SK-N-SH (cell line): ENCODE results near the gene WIZ. TPM values are rescaled to one million over a fixed set of nuclear protein-coding genes. Genes with fewer than 3 reads are reported as not detected.

Source experiments
- CTCF ChIA-PET: fragments of 300-600, 350-600 bp; formaldehyde crosslinking; extraction: SDS; loops from one replicate; lab custom pipeline; 2021; lab: Yijun Ruan, JAX
- POLR2A ChIA-PET: fragments of 350-600 bp; sonication (Branson Sonifier 250); formaldehyde crosslinking; extraction: SDS; loops from one replicate; lab custom pipeline; 2020; ENCODE audit warnings: antibody characterized with exemption, inconsistent platforms; lab: Yijun Ruan, JAX
- DNase-seq: peaks from one replicate; pipeline ENCODE4 v3.0.0; 2012
- H2AFZ ChIP-seq: fragments of 200-600 bp; sonication (generic); 2 replicates; pipeline ENCODE4 v1.8.1; 2016; ENCODE audit warnings: antibody characterized with exemption, mild to moderate bottlenecking, low read depth
- H3F3A ChIP-seq: fragments of 200-600 bp; sonication (generic); replicated peaks from 2 replicates; pipeline ENCODE3; 2016; ENCODE audit warnings: antibody characterized with exemption, mild to moderate bottlenecking; ENCODE audit not compliant: insufficient read depth
- H3K27ac ChIP-seq, 2 experiments: fragments of 200-500 bp in 1 of 2; fragments of 200-600 bp in 1 of 2; sonication (Bioruptor generic) in 1 of 2; sonication (generic), shearing (Covaris generic) in 1 of 2; 2 replicates each; pipeline versions ENCODE4 v1.5.1 to v1.6.1; 2014 to 2016; ENCODE audit warnings: low read depth in 2 of 2, inconsistent platforms in 1 of 2, low read length in 1 of 2, mild to moderate bottlenecking in 1 of 2, mixed read lengths in 1 of 2
- H3K27me3 ChIP-seq: fragments of 200-600 bp; sonication (generic), shearing (Covaris generic); 2 replicates; pipeline ENCODE4 v1.6.1; 2016; ENCODE audit warnings: mixed run types; ENCODE audit not compliant: insufficient read depth
- H3K36me3 ChIP-seq, 2 experiments: fragments of 200-500 bp in 1 of 2; fragments of 200-600 bp in 1 of 2; sonication (Bioruptor generic) in 1 of 2; sonication (generic) in 1 of 2; replicated peaks in 1 of 2; 2 replicates each; pipeline versions ENCODE3 to v1.5.1; 2014 to 2016; ENCODE audit warnings: low read length in 1 of 2, mild to moderate bottlenecking in 1 of 2; ENCODE audit not compliant: insufficient read depth in 2 of 2, control insufficient read depth in 1 of 2
- H3K4me1 ChIP-seq, 2 experiments: fragments of 200-500 bp in 1 of 2; fragments of 200-600 bp in 1 of 2; sonication (Bioruptor generic) in 1 of 2; sonication (generic), shearing (Covaris generic) in 1 of 2; 2 replicates each; pipeline versions ENCODE4 v1.5.1 to v1.6.1; 2014 to 2016; ENCODE audit warnings: low read depth in 1 of 2, low read length in 1 of 2, mixed run types in 1 of 2; ENCODE audit not compliant: insufficient read depth in 2 of 2, control insufficient read depth in 1 of 2
- H3K4me2 ChIP-seq: fragments of 200-600 bp; sonication (generic), shearing (Covaris generic); 2 replicates; pipeline ENCODE4 v1.6.1; 2017; ENCODE audit warnings: mixed run types
- H3K4me3 ChIP-seq, 2 experiments: fragments of 200-500 bp in 1 of 2; fragments of 200-600 bp in 1 of 2; sonication (Bioruptor generic) in 1 of 2; sonication (generic), shearing (Covaris generic) in 1 of 2; 2 replicates each; pipeline versions ENCODE4 v1.5.1 to v1.8.1; 2014 to 2016; ENCODE audit warnings: low read depth in 2 of 2, inconsistent platforms in 1 of 2, low read length in 1 of 2, mild to moderate bottlenecking in 1 of 2, mixed read lengths in 1 of 2, moderate library complexity in 1 of 2
- H3K79me2 ChIP-seq: fragments of 200-600 bp; sonication (generic); 2 replicates; pipeline ENCODE4 v1.8.1; 2017; ENCODE audit warnings: mild to moderate bottlenecking; ENCODE audit not compliant: insufficient read depth
- H3K9ac ChIP-seq: fragments of 200-600 bp; sonication (generic); 2 replicates; pipeline ENCODE4 v1.6.1; 2017; ENCODE audit warnings: mixed run types
- H3K9me2 ChIP-seq: fragments of 200-600 bp; sonication (generic); 2 replicates; pipeline ENCODE4 v1.6.1; 2017; ENCODE audit warnings: mixed run types
- H3K9me3 ChIP-seq: fragments of 200-600 bp; sonication (generic); 2 replicates; pipeline ENCODE4 v1.6.1; 2017; ENCODE audit warnings: mixed run types, mild to moderate bottlenecking, moderate library complexity
- H4K20me1 ChIP-seq: fragments of 200-600 bp; sonication (generic); 2 replicates; pipeline ENCODE4 v1.6.1; 2017; ENCODE audit warnings: mild to moderate bottlenecking, mixed run types; ENCODE audit not compliant: insufficient read depth
- FOXJ3 ChIP-seq: sonication (generic); formaldehyde crosslinking; IDR thresholded peaks from 2 replicates; pipeline ENCODE4 v1.5.1; 2020; ENCODE audit warnings: mild to moderate bottlenecking, missing genetic modification reagents
- FOXM1 ChIP-seq: IDR thresholded peaks from 2 replicates; pipeline ENCODE4 v1.4.0; 2012; ENCODE audit warnings: low read depth, mild to moderate bottlenecking
- GABPA ChIP-seq: IDR thresholded peaks from 2 replicates; pipeline ENCODE4 v1.4.0; 2012; ENCODE audit warnings: low read depth, mild to moderate bottlenecking
- MEF2A ChIP-seq: IDR thresholded peaks from 2 replicates; pipeline ENCODE4 v1.4.0; 2012; ENCODE audit warnings: low read depth, borderline replicate concordance
- NFIC ChIP-seq: IDR thresholded peaks from 2 replicates; pipeline ENCODE4 v1.4.0; 2012; ENCODE audit warnings: borderline replicate concordance
- PBX3 ChIP-seq: IDR thresholded peaks from 2 replicates; pipeline ENCODE4; 2012
- RCOR1 ChIP-seq: fragments of 150-350 bp; IDR thresholded peaks from 2 replicates; pipeline ENCODE4 v1.6.1; 2017; ENCODE audit warnings: antibody characterized with exemption, low read length
- REST ChIP-seq: IDR thresholded peaks from 2 replicates; pipeline ENCODE4 v1.6.1; 2012; ENCODE audit warnings: mild to moderate bottlenecking, low read depth, low read length, moderate library complexity
- RFX5 ChIP-seq: IDR thresholded peaks from 2 replicates; pipeline ENCODE4 v1.6.1; 2012; ENCODE audit warnings: mild to moderate bottlenecking, improper control_type of control experiment, low read length
- SIN3A ChIP-seq: IDR thresholded peaks from 2 replicates; pipeline ENCODE4 v1.6.1; 2012; ENCODE audit warnings: low read depth, mild to moderate bottlenecking, low read length, moderate library complexity, borderline replicate concordance
- SMC3 ChIP-seq: IDR thresholded peaks from 2 replicates; pipeline ENCODE4 v1.6.1; 2012; ENCODE audit warnings: low read depth, low read length, improper control_type of control experiment
- TEAD4 ChIP-seq: IDR thresholded peaks from 2 replicates; pipeline ENCODE4 v1.4.0; 2012; ENCODE audit warnings: mild to moderate bottlenecking, borderline replicate concordance; ENCODE audit not compliant: insufficient read depth
- USF1 ChIP-seq: IDR thresholded peaks from 2 replicates; pipeline ENCODE4 v1.4.0; 2012; ENCODE audit warnings: low read depth, borderline replicate concordance
- YY1 ChIP-seq: IDR thresholded peaks from 2 replicates; pipeline ENCODE4 v1.4.0; 2012; ENCODE audit warnings: low read depth, mild to moderate bottlenecking
- WGBS: methylation state at CpG from one replicate; pipeline ENCODE4 v1.1.6; 2017; ENCODE audit warnings: low lambda C conversion rate; 5-methylcytosine and 5-hydroxymethylcytosine counted together
- polyA plus RNA-seq, 3 experiments: library from polyadenylated mRNA; depleted of rRNA; stranded (reverse); fragments of >200 nt; gene quantifications; 2 replicates each; pipeline ENCODE4 v1.2.3, GENCODE V29; 2012
- TF ChIP-seq, protein P1 (sequence below): IDR thresholded peaks from 2 replicates; pipeline ENCODE4 v1.4.0; 2012; ENCODE audit warnings: low read depth
- TF ChIP-seq, protein P2 (sequence below): fragments of 200-600 bp; sonication (generic); IDR thresholded peaks from 2 replicates; pipeline ENCODE4 v1.6.1; 2017; ENCODE audit warnings: antibody characterized with exemption, mild to moderate bottlenecking, moderate library complexity

The WIZ gene
- 9.9 and 15.5 TPM in 2 replicates for polyA plus RNA-seq (2012; rRNA removed)
- polyA plus RNA-seq (2012; cell fraction: cytosol; rRNA removed): 7.7 and 13.6 TPM in 2 replicates
- 34.3 and 54.6 TPM in 2 replicates for polyA plus RNA-seq (2012; cell fraction: nucleus; rRNA removed)

DNA sequence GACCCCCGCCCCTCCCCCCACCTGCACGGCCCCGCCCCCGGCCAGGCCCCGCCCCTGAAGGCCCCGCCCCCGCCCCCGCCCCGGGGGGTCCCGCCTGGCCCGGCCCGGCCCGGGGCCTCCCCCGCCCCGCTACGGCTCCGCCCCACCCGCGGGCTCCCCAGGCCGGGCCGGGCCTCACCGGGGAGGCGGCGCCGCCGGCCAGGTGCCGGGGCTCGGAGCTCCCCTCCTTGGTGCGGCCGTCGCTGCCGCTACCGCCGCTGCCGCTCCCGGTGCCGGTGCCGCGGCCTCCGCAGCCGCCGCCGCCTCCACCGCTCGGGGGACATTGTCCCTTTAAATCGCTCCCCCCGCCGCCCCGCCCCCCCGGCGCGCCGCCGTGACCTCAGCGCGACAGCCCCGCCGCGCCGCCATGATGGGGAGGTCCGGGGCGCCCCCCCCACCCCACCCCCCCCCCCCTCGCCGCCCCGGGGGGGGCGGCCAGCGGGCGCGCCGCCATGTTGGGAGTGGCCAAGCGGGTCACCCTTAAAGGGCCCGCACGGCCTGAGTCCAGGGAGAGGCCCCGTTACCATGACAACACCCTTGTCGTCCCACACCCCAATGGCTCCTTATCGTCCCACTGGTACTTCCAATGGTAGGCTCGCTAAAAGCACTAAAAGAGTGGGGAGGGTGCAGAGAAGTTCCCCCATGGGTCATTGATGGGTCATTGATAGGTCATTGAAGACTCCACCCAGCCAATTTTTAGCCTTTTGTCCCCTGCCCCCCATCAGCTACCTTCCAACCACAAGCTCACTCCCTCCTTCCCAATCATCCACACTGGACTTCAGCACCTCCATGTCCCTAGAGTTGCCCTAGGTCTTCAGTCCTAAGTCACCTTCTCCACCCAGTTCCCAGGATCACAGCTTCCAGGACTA lies at the start of gene WIZ:
Gene WIZ (minus strand): TSS at position 337 of the 908 bp plus-strand sequence. CDS start 1,649 bp downstream, outside the sequence.
- peak within 1 kb of the TSS; percentile 92 for H3K4me2 ChIP-seq
- peaks cover 22% of the 10 kb centered on the region for H3F3A ChIP-seq
- H4K20me1 ChIP-seq: no peaks in the 10 kb centered on the region
- H3K79me2 ChIP-seq: no peaks in the 10 kb centered on the region
- H3K4me1 ChIP-seq: peaks cover 0 to 24% of the 10 kb centered on the region in 2 experiments; a peak in 2 of 4 replicates
- peak within 1 kb of the TSS; percentile 59 for H3K9ac ChIP-seq
- H3K9me3 ChIP-seq: no peaks in the 10 kb centered on the region
- peak; percentile 97 for DNase-seq
- ChIA-PET CTCF (interaction anchor here (0.6 kb wide), 1 partner anchor 615 kb away, joined by 3 read pairs; no protein-coding TSS in a partner anchor), POLR2A (interaction anchor here (0.9 kb wide), 1 partner anchor 70 kb away, joined by 3 read pairs; the partner anchor contains the start of gene AKAP8)
- peak within 1 kb of the TSS in 1 of 2 experiments; percentile 58; a peak in 1 of 4 replicates for H3K27ac ChIP-seq
- H3K9me2 ChIP-seq: no peaks in the 10 kb centered on the region
- peak within 1 kb of the TSS; percentile 81 for H2AFZ ChIP-seq
- TF ChIP-seq NFIC (0 out of 2 replicates have a peak, but pooled peaks have one; percentile 7), YY1 (peak; percentile 92), SMC3 (no peak), FOXM1 (no peak), RFX5 (no peak)
- TF ChIP-seq, protein P1, sequence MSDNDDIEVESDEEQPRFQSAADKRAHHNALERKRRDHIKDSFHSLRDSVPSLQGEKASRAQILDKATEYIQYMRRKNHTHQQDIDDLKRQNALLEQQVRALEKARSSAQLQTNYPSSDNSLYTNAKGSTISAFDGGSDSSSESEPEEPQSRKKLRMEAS: peak; percentile 42; the same call in 1 of the 2 replicates
- TF ChIP-seq, protein P2, sequence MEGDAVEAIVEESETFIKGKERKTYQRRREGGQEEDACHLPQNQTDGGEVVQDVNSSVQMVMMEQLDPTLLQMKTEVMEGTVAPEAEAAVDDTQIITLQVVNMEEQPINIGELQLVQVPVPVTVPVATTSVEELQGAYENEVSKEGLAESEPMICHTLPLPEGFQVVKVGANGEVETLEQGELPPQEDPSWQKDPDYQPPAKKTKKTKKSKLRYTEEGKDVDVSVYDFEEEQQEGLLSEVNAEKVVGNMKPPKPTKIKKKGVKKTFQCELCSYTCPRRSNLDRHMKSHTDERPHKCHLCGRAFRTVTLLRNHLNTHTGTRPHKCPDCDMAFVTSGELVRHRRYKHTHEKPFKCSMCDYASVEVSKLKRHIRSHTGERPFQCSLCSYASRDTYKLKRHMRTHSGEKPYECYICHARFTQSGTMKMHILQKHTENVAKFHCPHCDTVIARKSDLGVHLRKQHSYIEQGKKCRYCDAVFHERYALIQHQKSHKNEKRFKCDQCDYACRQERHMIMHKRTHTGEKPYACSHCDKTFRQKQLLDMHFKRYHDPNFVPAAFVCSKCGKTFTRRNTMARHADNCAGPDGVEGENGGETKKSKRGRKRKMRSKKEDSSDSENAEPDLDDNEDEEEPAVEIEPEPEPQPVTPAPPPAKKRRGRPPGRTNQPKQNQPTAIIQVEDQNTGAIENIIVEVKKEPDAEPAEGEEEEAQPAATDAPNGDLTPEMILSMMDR: no peak
- peak within 1 kb of the TSS; percentile 67 to 72 for H3K4me3 ChIP-seq
- 0% methylated on average over 6 of the region's 77 CpGs for WGBS
- H3K27me3 ChIP-seq: no peaks in the 10 kb centered on the region
- no peaks in the 10 kb centered on the region for H3K36me3 ChIP-seq

GRCh38 chr19:15498910-15499309 lies 49.2 kb upstream of the WIZ start:
- Histone ChIP-seq H2AFZ (no peak overlapping the region), H3F3A (no peaks in the 10 kb centered on the region), H3K36me3 (no peaks in the 10 kb centered on the region), H3K79me2 (no peaks in the 10 kb centered on the region), H3K27ac (no peak overlapping the region), H4K20me1 (no peaks in the 10 kb centered on the region), H3K4me2 (no peak overlapping the region), H3K27me3 (peaks cover 23% of the 10 kb centered on the region; the same call in 1 of the 2 replicates), H3K4me3 (no peak overlapping the region), H3K9ac (no peak overlapping the region), H3K9me2 (no peaks in the 10 kb centered on the region), H3K9me3 (no peaks in the 10 kb centered on the region), H3K4me1 (no peaks in the 10 kb centered on the region)
- ChIA-PET CTCF (no interaction called here), POLR2A (no interaction called here)
- no peak for DNase-seq
- 5% methylated on average over 6 of the region's 6 CpGs for WGBS
- TF ChIP-seq MEF2A (no peak), USF1 (no peak), FOXJ3 (CRISPR knock-in tag) (no peak), REST (no peak), GABPA (no peak), SIN3A (no peak), PBX3 (no peak), TEAD4 (no peak), RCOR1 (no peak)
- TF ChIP-seq, protein P1: no peak
